Measurements from ENCODE around the gene ATG10.

DNA sequence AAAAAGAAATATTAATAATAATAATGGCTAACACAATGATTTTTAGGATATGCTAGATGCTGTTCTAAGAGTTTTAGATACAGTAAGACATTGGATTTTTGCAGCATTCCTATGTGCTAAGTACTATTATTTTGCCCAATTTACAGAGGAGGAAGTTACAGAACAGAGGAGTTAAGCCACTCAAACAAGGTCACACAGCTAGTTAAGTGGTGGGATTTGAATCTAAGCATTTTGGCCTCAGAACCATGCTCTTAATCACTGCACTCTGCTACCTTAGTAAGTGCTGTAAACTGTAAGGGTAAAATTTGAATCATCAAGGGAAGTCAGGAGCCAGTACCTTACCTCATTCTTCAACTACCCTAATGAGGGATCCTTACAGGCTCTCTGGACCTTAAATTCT, 280.9 kb downstream of the ATG10 start:
- TF ChIP-seq CTCF (IDR thresholded peaks at IDR 0.05): no peak
- no peak for TF ChIP-seq POLR2A (IDR thresholded peaks at IDR 0.05)

All from uterus (tissue), 2 donors.